Transverse colon (tissue), 4 donors: ENCODE measurements around the gene ARL8B.

Source experiments
- CTCF ChIP-seq, 5 experiments: fragments of 200-600 bp in 3 of 5; fragments of 450-650 bp in 2 of 5; sonication (generic) in 3 of 5; IDR thresholded peaks; 1 replicate in 2 of 5; 2 replicates in 3 of 5; pipeline ENCODE4 v1.5.1; 2016 to 2017; ENCODE audit warnings: antibody characterized with exemption in 5 of 5, inconsistent platforms in 3 of 5, mild to moderate bottlenecking in 2 of 5, moderate library complexity in 1 of 5
- POLR2A ChIP-seq: fragments of 450-650 bp; IDR thresholded peaks from one replicate; pipeline ENCODE4 v1.6.1; 2016; ENCODE audit warnings: antibody characterized with exemption, mild to moderate bottlenecking, moderate library complexity
- POLR2AphosphoS5 ChIP-seq, 3 donors: sonication (generic); formaldehyde crosslinking; IDR thresholded peaks; one replicate each; pipeline ENCODE4 v1.6.1; 2016; ENCODE audit warnings: antibody characterized with exemption in 3 of 3

GRCh38 chr3:5191555-5192304 lies 69.6 kb downstream of the ARL8B start:
- TF ChIP-seq POLR2A (no peak), CTCF (IDR thresholded peaks at IDR 0.05) (no peak), POLR2AphosphoS5 (IDR thresholded peaks at IDR 0.05) (no peak)
